ENCODE results near the gene GCFC2. TPM values are rescaled to one million over a fixed set of nuclear protein-coding genes. Genes with fewer than 3 reads are reported as not detected.
A peak's percentile ranks its signal among the peaks of the same experiment; 100 is the strongest.

The GCFC2 gene
- total and polyA plus RNA-seq, 2 of the 13 experiments (the other 11 are each of a cell fraction or from before 2014, with no cell fraction given) = 26.8 to 49.0 TPM

DNA sequence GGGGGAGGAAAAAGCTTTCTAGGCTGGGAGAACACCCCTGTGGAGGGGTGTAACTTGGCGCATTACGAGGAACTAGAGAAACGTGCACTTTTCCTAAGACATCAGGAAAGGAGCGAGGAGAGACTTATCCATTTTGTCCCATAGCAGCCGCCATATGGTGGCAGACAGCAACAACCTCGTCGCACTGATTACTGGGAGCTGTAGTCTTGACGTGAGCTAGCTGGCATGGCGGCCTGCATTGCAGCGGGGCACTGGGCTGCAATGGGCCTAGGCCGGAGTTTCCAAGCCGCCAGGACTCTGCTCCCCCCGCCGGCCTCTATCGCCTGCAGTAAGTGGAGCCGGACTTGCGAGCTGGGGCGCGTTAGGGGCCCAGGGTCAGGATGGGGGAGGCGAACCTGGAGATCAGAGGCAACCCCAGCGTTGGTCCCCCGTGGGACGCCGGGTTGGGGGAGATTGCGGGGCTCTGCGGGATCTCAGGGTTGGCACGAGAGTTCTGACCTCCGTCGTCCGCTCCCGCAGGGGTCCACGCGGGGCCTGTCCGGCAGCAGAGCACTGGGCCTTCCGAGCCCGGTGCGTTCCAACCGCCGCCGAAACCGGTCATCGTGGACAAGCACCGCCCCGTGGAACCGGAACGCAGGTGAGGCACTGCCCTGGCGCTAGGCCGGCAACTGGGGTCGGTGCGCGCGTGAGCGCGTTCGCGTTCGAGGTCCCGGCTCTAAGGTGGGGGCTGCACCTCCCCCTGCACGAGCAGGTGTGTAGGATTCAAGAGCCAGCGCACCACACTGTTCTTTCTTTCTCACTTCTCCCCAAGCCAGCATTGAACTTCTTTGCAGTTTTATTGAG, 63.9 kb downstream of the GCFC2 start, which contains the start of gene MRPL19 (continued):
- no peak for TF ChIP-seq MAFG (CRISPR knock-in tag; IDR thresholded peaks at IDR 0.05)
- peak; percentile 77; the same call in 1 of the 2 replicates for TF ChIP-seq KLF11 (CRISPR knock-in tag; IDR thresholded peaks at IDR 0.05)
- peak; percentile 93 for TF ChIP-seq ARID4A (CRISPR knock-in tag; IDR thresholded peaks at IDR 0.05; ENCODE audit: borderline replicate concordance)
- TF ChIP-seq ZNF256 (CRISPR knock-in tag; conservative IDR thresholded peaks at IDR 0.05) = peak; percentile 76; the same call in 1 of the 2 replicates
- TF ChIP-seq GPN1 (CRISPR knock-in tag; IDR thresholded peaks at IDR 0.05; ENCODE audit: borderline replicate concordance) = 0 out of 2 replicates have a peak, but pooled peaks have one; percentile 13
- TF ChIP-seq HOMEZ (CRISPR knock-in tag; IDR thresholded peaks at IDR 0.05; ENCODE audit: low read depth) = peak; percentile 6; the same call in 1 of the 2 replicates
- TF ChIP-seq CENPX (CRISPR knock-in tag; IDR thresholded peaks at IDR 0.05) = no peak
- TF ChIP-seq ZNF777 (CRISPR knock-in tag; IDR thresholded peaks at IDR 0.05) = peak; percentile 71
- TF ChIP-seq, protein P1, sequence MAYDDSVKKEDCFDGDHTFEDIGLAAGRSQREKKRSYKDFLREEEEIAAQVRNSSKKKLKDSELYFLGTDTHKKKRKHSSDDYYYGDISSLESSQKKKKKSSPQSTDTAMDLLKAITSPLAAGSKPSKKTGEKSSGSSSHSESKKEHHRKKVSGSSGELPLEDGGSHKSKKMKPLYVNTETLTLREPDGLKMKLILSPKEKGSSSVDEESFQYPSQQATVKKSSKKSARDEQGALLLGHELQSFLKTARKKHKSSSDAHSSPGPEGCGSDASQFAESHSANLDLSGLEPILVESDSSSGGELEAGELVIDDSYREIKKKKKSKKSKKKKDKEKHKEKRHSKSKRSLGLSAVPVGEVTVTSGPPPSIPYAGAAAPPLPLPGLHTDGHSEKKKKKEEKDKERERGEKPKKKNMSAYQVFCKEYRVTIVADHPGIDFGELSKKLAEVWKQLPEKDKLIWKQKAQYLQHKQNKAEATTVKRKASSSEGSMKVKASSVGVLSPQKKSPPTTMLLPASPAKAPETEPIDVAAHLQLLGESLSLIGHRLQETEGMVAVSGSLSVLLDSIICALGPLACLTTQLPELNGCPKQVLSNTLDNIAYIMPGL (CRISPR knock-in tag; IDR thresholded peaks at IDR 0.05; ENCODE audit: borderline replicate concordance in 1 of 2, low read depth in 1 of 2) = peak; percentile 95 to 98; a peak in 3 of 4 replicates
- 0 out of 2 replicates have a peak, but pooled peaks have one; percentile 80 for TF ChIP-seq ZNF569 (CRISPR knock-in tag; IDR thresholded peaks at IDR 0.05; ENCODE audit: borderline replicate concordance)
- TF ChIP-seq ZNF574 (CRISPR knock-in tag; IDR thresholded peaks at IDR 0.05) = peak; percentile 94
- no peak for TF ChIP-seq ZNF326 (CRISPR knock-in tag; IDR thresholded peaks at IDR 0.05; ENCODE audit: borderline replicate concordance)
- peak; percentile 83; the same call in 1 of the 2 replicates for TF ChIP-seq AKAP8 (CRISPR knock-in tag; IDR thresholded peaks at IDR 0.05)
- TF ChIP-seq, protein P2, sequence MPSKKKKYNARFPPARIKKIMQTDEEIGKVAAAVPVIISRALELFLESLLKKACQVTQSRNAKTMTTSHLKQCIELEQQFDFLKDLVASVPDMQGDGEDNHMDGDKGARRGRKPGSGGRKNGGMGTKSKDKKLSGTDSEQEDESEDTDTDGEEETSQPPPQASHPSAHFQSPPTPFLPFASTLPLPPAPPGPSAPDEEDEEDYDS (CRISPR knock-in tag; IDR thresholded peaks at IDR 0.05) = peak; percentile 84
- TF ChIP-seq SNRNP70 (IDR thresholded peaks at IDR 0.05; ENCODE audit: low read depth, low read length) = no peak
- TF ChIP-seq HOXA9 (CRISPR knock-in tag; IDR thresholded peaks at IDR 0.05; ENCODE audit: borderline replicate concordance) = peak; percentile 69; the same call in 1 of the 2 replicates
